ENCODE measurements around the gene FKBP15.

DNA sequence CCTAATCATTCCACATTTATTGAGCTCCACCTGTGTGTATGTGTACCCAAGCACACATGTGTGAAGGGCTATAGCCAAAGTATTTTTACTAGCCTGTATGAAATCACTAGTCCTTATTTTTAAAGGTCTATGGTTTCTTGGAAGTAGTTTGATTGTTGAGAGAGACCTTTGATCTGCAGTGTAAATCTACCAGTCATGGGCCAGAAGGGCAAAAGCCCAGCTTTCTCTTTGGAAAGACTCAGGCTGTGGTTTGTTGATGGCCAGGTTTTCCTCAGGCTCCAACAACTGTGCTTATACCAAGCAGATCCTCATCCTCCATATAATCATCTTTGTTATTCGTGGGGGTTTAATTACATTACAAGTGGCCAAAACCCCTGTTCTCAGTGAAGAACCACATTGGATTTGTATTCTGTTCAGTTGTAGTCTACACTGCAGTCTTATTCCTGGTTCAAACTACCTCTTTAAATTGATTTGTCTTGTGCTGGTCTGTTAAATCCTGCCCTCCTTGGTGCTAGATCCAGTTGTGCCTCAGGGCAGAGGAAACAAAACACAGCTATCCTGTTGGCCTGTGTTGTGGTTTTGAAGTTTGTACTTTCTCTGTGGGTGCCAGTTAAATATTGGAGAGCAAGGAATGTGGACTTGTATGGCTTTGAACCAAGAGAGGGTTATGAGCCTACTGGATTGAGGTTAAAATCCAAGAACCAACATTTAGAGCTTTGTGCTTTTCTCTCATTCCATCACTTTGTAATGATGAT, 41.0 kb upstream of the FKBP15 start:
- TF ChIP-seq, protein P1, sequence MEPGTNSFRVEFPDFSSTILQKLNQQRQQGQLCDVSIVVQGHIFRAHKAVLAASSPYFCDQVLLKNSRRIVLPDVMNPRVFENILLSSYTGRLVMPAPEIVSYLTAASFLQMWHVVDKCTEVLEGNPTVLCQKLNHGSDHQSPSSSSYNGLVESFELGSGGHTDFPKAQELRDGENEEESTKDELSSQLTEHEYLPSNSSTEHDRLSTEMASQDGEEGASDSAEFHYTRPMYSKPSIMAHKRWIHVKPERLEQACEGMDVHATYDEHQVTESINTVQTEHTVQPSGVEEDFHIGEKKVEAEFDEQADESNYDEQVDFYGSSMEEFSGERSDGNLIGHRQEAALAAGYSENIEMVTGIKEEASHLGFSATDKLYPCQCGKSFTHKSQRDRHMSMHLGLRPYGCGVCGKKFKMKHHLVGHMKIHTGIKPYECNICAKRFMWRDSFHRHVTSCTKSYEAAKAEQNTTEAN (CRISPR knock-in tag; IDR thresholded peaks at IDR 0.05), result no peak
- TF ChIP-seq, protein P2, sequence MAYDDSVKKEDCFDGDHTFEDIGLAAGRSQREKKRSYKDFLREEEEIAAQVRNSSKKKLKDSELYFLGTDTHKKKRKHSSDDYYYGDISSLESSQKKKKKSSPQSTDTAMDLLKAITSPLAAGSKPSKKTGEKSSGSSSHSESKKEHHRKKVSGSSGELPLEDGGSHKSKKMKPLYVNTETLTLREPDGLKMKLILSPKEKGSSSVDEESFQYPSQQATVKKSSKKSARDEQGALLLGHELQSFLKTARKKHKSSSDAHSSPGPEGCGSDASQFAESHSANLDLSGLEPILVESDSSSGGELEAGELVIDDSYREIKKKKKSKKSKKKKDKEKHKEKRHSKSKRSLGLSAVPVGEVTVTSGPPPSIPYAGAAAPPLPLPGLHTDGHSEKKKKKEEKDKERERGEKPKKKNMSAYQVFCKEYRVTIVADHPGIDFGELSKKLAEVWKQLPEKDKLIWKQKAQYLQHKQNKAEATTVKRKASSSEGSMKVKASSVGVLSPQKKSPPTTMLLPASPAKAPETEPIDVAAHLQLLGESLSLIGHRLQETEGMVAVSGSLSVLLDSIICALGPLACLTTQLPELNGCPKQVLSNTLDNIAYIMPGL (CRISPR knock-in tag; IDR thresholded peaks at IDR 0.05), result no peak
- TF ChIP-seq ESRRA (CRISPR knock-in tag; IDR thresholded peaks at IDR 0.05; ENCODE audit: borderline replicate concordance), result no peak
- TF ChIP-seq, protein P3, sequence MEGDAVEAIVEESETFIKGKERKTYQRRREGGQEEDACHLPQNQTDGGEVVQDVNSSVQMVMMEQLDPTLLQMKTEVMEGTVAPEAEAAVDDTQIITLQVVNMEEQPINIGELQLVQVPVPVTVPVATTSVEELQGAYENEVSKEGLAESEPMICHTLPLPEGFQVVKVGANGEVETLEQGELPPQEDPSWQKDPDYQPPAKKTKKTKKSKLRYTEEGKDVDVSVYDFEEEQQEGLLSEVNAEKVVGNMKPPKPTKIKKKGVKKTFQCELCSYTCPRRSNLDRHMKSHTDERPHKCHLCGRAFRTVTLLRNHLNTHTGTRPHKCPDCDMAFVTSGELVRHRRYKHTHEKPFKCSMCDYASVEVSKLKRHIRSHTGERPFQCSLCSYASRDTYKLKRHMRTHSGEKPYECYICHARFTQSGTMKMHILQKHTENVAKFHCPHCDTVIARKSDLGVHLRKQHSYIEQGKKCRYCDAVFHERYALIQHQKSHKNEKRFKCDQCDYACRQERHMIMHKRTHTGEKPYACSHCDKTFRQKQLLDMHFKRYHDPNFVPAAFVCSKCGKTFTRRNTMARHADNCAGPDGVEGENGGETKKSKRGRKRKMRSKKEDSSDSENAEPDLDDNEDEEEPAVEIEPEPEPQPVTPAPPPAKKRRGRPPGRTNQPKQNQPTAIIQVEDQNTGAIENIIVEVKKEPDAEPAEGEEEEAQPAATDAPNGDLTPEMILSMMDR (IDR thresholded peaks at IDR 0.05), result no peak
- no peak for TF ChIP-seq CREM (CRISPR knock-in tag; IDR thresholded peaks at IDR 0.05)
- TF ChIP-seq, protein P4, sequence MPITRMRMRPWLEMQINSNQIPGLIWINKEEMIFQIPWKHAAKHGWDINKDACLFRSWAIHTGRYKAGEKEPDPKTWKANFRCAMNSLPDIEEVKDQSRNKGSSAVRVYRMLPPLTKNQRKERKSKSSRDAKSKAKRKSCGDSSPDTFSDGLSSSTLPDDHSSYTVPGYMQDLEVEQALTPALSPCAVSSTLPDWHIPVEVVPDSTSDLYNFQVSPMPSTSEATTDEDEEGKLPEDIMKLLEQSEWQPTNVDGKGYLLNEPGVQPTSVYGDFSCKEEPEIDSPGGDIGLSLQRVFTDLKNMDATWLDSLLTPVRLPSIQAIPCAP (CRISPR knock-in tag; IDR thresholded peaks at IDR 0.05), result no peak
- TF ChIP-seq, protein P5, sequence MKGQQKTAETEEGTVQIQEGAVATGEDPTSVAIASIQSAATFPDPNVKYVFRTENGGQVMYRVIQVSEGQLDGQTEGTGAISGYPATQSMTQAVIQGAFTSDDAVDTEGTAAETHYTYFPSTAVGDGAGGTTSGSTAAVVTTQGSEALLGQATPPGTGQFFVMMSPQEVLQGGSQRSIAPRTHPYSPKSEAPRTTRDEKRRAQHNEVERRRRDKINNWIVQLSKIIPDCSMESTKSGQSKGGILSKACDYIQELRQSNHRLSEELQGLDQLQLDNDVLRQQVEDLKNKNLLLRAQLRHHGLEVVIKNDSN (CRISPR knock-in tag; IDR thresholded peaks at IDR 0.05), result no peak
- TF ChIP-seq, protein P6, sequence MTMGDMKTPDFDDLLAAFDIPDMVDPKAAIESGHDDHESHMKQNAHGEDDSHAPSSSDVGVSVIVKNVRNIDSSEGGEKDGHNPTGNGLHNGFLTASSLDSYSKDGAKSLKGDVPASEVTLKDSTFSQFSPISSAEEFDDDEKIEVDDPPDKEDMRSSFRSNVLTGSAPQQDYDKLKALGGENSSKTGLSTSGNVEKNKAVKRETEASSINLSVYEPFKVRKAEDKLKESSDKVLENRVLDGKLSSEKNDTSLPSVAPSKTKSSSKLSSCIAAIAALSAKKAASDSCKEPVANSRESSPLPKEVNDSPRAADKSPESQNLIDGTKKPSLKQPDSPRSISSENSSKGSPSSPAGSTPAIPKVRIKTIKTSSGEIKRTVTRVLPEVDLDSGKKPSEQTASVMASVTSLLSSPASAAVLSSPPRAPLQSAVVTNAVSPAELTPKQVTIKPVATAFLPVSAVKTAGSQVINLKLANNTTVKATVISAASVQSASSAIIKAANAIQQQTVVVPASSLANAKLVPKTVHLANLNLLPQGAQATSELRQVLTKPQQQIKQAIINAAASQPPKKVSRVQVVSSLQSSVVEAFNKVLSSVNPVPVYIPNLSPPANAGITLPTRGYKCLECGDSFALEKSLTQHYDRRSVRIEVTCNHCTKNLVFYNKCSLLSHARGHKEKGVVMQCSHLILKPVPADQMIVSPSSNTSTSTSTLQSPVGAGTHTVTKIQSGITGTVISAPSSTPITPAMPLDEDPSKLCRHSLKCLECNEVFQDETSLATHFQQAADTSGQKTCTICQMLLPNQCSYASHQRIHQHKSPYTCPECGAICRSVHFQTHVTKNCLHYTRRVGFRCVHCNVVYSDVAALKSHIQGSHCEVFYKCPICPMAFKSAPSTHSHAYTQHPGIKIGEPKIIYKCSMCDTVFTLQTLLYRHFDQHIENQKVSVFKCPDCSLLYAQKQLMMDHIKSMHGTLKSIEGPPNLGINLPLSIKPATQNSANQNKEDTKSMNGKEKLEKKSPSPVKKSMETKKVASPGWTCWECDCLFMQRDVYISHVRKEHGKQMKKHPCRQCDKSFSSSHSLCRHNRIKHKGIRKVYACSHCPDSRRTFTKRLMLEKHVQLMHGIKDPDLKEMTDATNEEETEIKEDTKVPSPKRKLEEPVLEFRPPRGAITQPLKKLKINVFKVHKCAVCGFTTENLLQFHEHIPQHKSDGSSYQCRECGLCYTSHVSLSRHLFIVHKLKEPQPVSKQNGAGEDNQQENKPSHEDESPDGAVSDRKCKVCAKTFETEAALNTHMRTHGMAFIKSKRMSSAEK (CRISPR knock-in tag; IDR thresholded peaks at IDR 0.05; ENCODE audit: borderline replicate concordance), result no peak
- TF ChIP-seq SP1 (CRISPR knock-in tag; conservative IDR thresholded peaks at IDR 0.05), result no peak
